PC-9 (cell line): ENCODE data around the gene HERC4. TPM values are rescaled to one million over a fixed set of nuclear protein-coding genes. Genes with fewer than 3 reads are reported as not detected.

ENCODE experiments used
- BruUV-seq: library from RNA; stranded (reverse); fragments of 400-500 nt; replicated peaks from 2 replicates; lab custom pipeline; 2021; lab: Mats Ljungman, UMichigan
- CTCF ChIA-PET: fragments of 300-600 bp; sonication (Branson Sonifier 250); formaldehyde crosslinking; loops from one replicate; lab custom pipeline; 2022; ENCODE audit warnings: antibody characterized with exemption; lab: Charles Lee
- POLR2A ChIA-PET: fragments of 300-600 bp; sonication (Branson Sonifier 250); formaldehyde crosslinking; loops from one replicate; lab custom pipeline; 2022; ENCODE audit warnings: antibody characterized with exemption; ENCODE audit not compliant: unreplicated experiment; lab: Charles Lee
- DNase-seq, 2 experiments: peaks; one replicate each; pipeline versions ENCODE4 v3.0.0 to v3.0.0-alpha.2; 2015 to 2022; ENCODE audit warnings: mixed read lengths in 1 of 2
- H2AFZ ChIP-seq: fragments of 200-600 bp; sonication (generic); 2 replicates; pipeline ENCODE4 v1.8.1; 2017; ENCODE audit warnings: antibody characterized with exemption
- H3F3A ChIP-seq: fragments of 200-600 bp; sonication (generic); 2 replicates; pipeline ENCODE4 v1.8.1; 2017; ENCODE audit warnings: antibody characterized with exemption, mild to moderate bottlenecking, low read depth; ENCODE audit not compliant: insufficient read depth
- H3K27ac ChIP-seq: fragments of 200-600 bp; sonication (generic); 2 replicates; pipeline ENCODE4 v1.6.1; 2016; ENCODE audit warnings: mixed run types
- H3K27me3 ChIP-seq: fragments of 200-600 bp; sonication (generic); 2 replicates; pipeline ENCODE4 v1.6.1; 2016; ENCODE audit warnings: low read depth, mixed run types; ENCODE audit not compliant: insufficient read depth
- H3K36me3 ChIP-seq: fragments of 200-600 bp; sonication (generic); 2 replicates; pipeline ENCODE4 v1.6.1; 2016; ENCODE audit warnings: low read depth, mixed run types
- H3K4me1 ChIP-seq: fragments of 200-600 bp; sonication (generic); replicated peaks from 2 replicates; pipeline ENCODE4 v1.6.1; 2016; ENCODE audit warnings: mixed run types; ENCODE audit not compliant: insufficient read depth
- H3K4me2 ChIP-seq: fragments of 200-600 bp; sonication (generic); 2 replicates; pipeline ENCODE4 v1.6.1; 2017; ENCODE audit warnings: mixed run types
- H3K4me3 ChIP-seq: fragments of 200-600 bp; sonication (generic); 2 replicates; pipeline ENCODE4 v1.6.1; 2016; ENCODE audit warnings: mixed run types
- H3K79me2 ChIP-seq: fragments of 200-600 bp; sonication (generic); 2 replicates; pipeline ENCODE4 v1.6.1; 2017; ENCODE audit warnings: low read depth, mixed run types
- H3K9me2 ChIP-seq: fragments of 200-600 bp; sonication (generic); 2 replicates; pipeline ENCODE4 v1.8.1; 2017; ENCODE audit warnings: mild to moderate bottlenecking; ENCODE audit not compliant: insufficient read depth
- H3K9me3 ChIP-seq: fragments of 200-600 bp; sonication (generic); 2 replicates; pipeline ENCODE4 v1.8.1; 2016; ENCODE audit warnings: low read depth; ENCODE audit not compliant: insufficient read depth
- H4K20me1 ChIP-seq: fragments of 200-600 bp; sonication (generic); 2 replicates; pipeline ENCODE4 v1.8.1; 2017; ENCODE audit not compliant: insufficient read depth
- EZH2 ChIP-seq: fragments of 200-600 bp; sonication (generic); IDR thresholded peaks from 2 replicates; pipeline ENCODE4 v1.8.0; 2017; ENCODE audit warnings: antibody characterized with exemption, low read depth
- intact Hi-C: fragments of 100-400 bp; cut with micrococcal nuclease; formaldehyde crosslinking; loops from one replicate; pipeline ENCODE4 v1.10.0; 2022; ENCODE audit not compliant: unreplicated experiment
- total RNA-seq: library from RNA; stranded (reverse); gene quantifications from 2 replicates; pipeline ENCODE4 v1.2.3, GENCODE V29; 2021
- TF ChIP-seq, protein P1 (sequence below): fragments of 200-600 bp; sonication (generic); conservative IDR thresholded peaks from 2 replicates; pipeline ENCODE4 v1.6.1; 2017; ENCODE audit warnings: mixed run types, antibody characterized with exemption, mild to moderate bottlenecking, moderate library complexity

Gene HERC4
- total RNA-seq, 1 experiment from 2014 or later = 116 TPM

- Histone ChIP-seq H3F3A (peaks cover 20% of the 10 kb centered on the region; the same call in 1 of the 2 replicates), H3K36me3 (peaks cover 83% of the 10 kb centered on the region), H3K4me3 (no peak overlapping the region), H3K4me2 (no peak overlapping the region), H3K9me2 (no peaks in the 10 kb centered on the region), H3K4me1 (peaks cover 45% of the 10 kb centered on the region), H4K20me1 (no peaks in the 10 kb centered on the region), H3K27me3 (no peaks in the 10 kb centered on the region), H2AFZ (no peak overlapping the region), H3K27ac (no peak overlapping the region), H3K9me3 (no peaks in the 10 kb centered on the region), H3K79me2 (peaks cover 40% of the 10 kb centered on the region)
- TF ChIP-seq, protein P1, sequence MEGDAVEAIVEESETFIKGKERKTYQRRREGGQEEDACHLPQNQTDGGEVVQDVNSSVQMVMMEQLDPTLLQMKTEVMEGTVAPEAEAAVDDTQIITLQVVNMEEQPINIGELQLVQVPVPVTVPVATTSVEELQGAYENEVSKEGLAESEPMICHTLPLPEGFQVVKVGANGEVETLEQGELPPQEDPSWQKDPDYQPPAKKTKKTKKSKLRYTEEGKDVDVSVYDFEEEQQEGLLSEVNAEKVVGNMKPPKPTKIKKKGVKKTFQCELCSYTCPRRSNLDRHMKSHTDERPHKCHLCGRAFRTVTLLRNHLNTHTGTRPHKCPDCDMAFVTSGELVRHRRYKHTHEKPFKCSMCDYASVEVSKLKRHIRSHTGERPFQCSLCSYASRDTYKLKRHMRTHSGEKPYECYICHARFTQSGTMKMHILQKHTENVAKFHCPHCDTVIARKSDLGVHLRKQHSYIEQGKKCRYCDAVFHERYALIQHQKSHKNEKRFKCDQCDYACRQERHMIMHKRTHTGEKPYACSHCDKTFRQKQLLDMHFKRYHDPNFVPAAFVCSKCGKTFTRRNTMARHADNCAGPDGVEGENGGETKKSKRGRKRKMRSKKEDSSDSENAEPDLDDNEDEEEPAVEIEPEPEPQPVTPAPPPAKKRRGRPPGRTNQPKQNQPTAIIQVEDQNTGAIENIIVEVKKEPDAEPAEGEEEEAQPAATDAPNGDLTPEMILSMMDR = no peak
- TF ChIP-seq EZH2 = no peak
- no peak for DNase-seq
- CTCF ChIA-PET = no interaction called here
- BruUV-seq = no TSS peak
- POLR2A ChIA-PET = no interaction called here
- intact Hi-C loops = no loop called here
Observed at GRCh38 chr10:68103261-68103878, 28.3 kb upstream of the HERC4 start.

GRCh38 chr10:68101066-68101465 lies 26.0 kb upstream of the HERC4 start:
- H3K9me2 ChIP-seq = no peaks in the 10 kb centered on the region
- no peak overlapping the region for H3K4me3 ChIP-seq
- H3F3A ChIP-seq = peaks cover 38% of the 10 kb centered on the region
- peaks cover 68% of the 10 kb centered on the region for H3K4me1 ChIP-seq
- no peak for DNase-seq
- no peak overlapping the region for H3K27ac ChIP-seq
- H3K27me3 ChIP-seq = no peaks in the 10 kb centered on the region
- H3K79me2 ChIP-seq = peaks cover 58% of the 10 kb centered on the region
- H3K4me2 ChIP-seq = no peak overlapping the region
- H2AFZ ChIP-seq = no peak overlapping the region
- TF ChIP-seq, protein P1 = no peak
- no peak for TF ChIP-seq EZH2
- intact Hi-C loops = no loop called here
- ChIA-PET POLR2A (no interaction called here), CTCF (no interaction called here)
- H3K36me3 ChIP-seq = peaks cover 84% of the 10 kb centered on the region
- H4K20me1 ChIP-seq = no peaks in the 10 kb centered on the region
- no TSS peak for BruUV-seq
- no peaks in the 10 kb centered on the region for H3K9me3 ChIP-seq

- H3K27ac ChIP-seq = no peak overlapping the region
- peaks cover 70% of the 10 kb centered on the region for H3K79me2 ChIP-seq
- no peak overlapping the region for H2AFZ ChIP-seq
- no peaks in the 10 kb centered on the region for H4K20me1 ChIP-seq
- no peaks in the 10 kb centered on the region for H3K27me3 ChIP-seq
- no peaks in the 10 kb centered on the region for H3K9me3 ChIP-seq
- H3K4me1 ChIP-seq = peaks cover 68% of the 10 kb centered on the region
- H3K4me3 ChIP-seq = no peak overlapping the region
- peaks cover 41% of the 10 kb centered on the region for H3F3A ChIP-seq
- CTCF ChIA-PET = no interaction called here
- H3K4me2 ChIP-seq = no peak overlapping the region
- TF ChIP-seq EZH2 = no peak
- TF ChIP-seq, protein P1 = no peak
- no peaks in the 10 kb centered on the region for H3K9me2 ChIP-seq
- POLR2A ChIA-PET = no interaction called here
- peaks cover 83% of the 10 kb centered on the region for H3K36me3 ChIP-seq
- no TSS peak for BruUV-seq
- DNase-seq = no peak
- intact Hi-C loops = no loop called here
Observed at GRCh38 chr10:68099736-68100135, 24.7 kb upstream of the HERC4 start.
